Lung (tissue), 12 donors: ENCODE results near the gene LY6G6D. TPM values are rescaled to one million over a fixed set of nuclear protein-coding genes. Genes with fewer than 3 reads are reported as not detected.

ENCODE experiments used
- ATAC-seq: fragments of 200-7000 bp; cut with Tn5 transposase; one replicate; pipeline ENCODE4 v1.9.1; 2020; ENCODE audit warnings: moderate number of reproducible peaks; ENCODE audit not compliant: insufficient read depth, low FRiP score
- DNase-seq, 3 donors: peaks; one replicate each; pipeline ENCODE4 v3.0.0-alpha.2; 2013 to 2017
- H3K27ac ChIP-seq, 2 donors: one replicate each; pipeline ENCODE4 v1.5.1; 2013; ENCODE audit warnings: mild to moderate bottlenecking in 2 of 2, moderate library complexity in 2 of 2, control low read depth in 1 of 2, inconsistent platforms in 1 of 2, low read depth in 1 of 2, low read length in 1 of 2
- H3K27me3 ChIP-seq, 3 donors: one replicate each; pipeline ENCODE4 v1.5.1; 2013; ENCODE audit warnings: low read length in 2 of 3; ENCODE audit not compliant: control insufficient read depth in 3 of 3, insufficient read depth in 3 of 3
- H3K36me3 ChIP-seq, 4 donors: one replicate each; pipeline ENCODE4 v1.5.1; 2013; ENCODE audit warnings: low read length in 4 of 4, mild to moderate bottlenecking in 1 of 4, moderate library complexity in 1 of 4; ENCODE audit not compliant: control insufficient read depth in 4 of 4, insufficient read depth in 4 of 4
- H3K4me1 ChIP-seq, 5 donors: one replicate each; pipeline ENCODE4 v1.5.1; 2013; ENCODE audit warnings: low read length in 5 of 5, mild to moderate bottlenecking in 2 of 5, moderate library complexity in 1 of 5; ENCODE audit not compliant: control insufficient read depth in 5 of 5, insufficient read depth in 5 of 5
- H3K4me3 ChIP-seq: one replicate; pipeline ENCODE4 v1.5.1; 2013; ENCODE audit warnings: mild to moderate bottlenecking, control low read depth, moderate library complexity
- H3K9ac ChIP-seq, 2 donors: one replicate each; pipeline ENCODE4 v1.5.1; 2013; ENCODE audit warnings: low read length in 2 of 2, control low read depth in 1 of 2; ENCODE audit not compliant: insufficient read depth in 1 of 2
- H3K9me3 ChIP-seq, 4 donors: one replicate each; pipeline ENCODE4 v1.5.1; 2013; ENCODE audit warnings: low read length in 3 of 4, mild to moderate bottlenecking in 1 of 4, moderate library complexity in 1 of 4; ENCODE audit not compliant: control insufficient read depth in 4 of 4, insufficient read depth in 3 of 4
- WGBS, 2 donors: extraction: QIAGEN DNeasy Blood & Tissue Kit; methylation state at CpG; one replicate each; pipeline ENCODE4 v1.1.7; 2013; 5-methylcytosine and 5-hydroxymethylcytosine counted together
- polyA plus RNA-seq, 2 donors: library from polyadenylated mRNA; stranded (reverse); fragments of 200-250 nt; gene quantifications; one replicate each; pipeline ENCODE4 v1.2.1, GENCODE V29; 2013
- total RNA-seq, 2 donors: library from RNA; depleted of rRNA in 1 of 2; stranded (reverse); fragments of >200 nt in 1 of 2; gene quantifications; one replicate each; pipeline ENCODE4 v1.2.1, GENCODE V29; 2014 to 2021
- TF ChIP-seq, protein P1 (sequence below): IDR thresholded peaks from 2 replicates; pipeline ENCODE4 v1.5.1; 2012; ENCODE audit warnings: mild to moderate bottlenecking; ENCODE audit errors: control extremely low read depth, extremely low read depth
- donor health status: control.
- donor health status: control.
- donor health status: Bipolar disorder and iron deficiency.
- donor health status: healthy.
- donor health status: DM: yes; HTN: yes; CAD: no.

Gene LY6G6D
- total and polyA plus RNA-seq, 4 donors = not detected

DNA sequence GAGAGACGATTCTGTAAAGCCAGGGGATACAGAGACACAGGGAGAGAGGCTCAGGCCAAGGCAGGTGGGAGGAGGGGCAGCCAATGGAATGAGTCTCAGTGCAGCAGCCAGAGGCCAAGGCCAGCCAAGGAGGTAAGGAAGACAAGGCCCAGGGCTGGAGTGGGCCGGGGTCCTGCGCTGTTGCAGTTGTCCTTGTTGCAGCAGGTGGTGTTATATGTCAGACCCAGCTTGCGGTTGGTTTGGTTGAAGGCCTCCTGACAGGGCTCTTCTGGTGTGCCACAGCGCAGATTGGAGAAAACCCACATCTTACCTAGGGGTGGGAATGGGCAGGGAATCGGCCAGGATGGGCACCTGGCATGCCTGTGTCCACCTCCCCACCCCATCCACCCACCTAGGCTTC, 3.9 kb downstream of the LY6G6D start:
- Histone ChIP-seq H3K9ac (no peak overlapping the region), H3K4me1 (peaks cover 0 to 25% (median 0%) of the 10 kb centered on the region in 5 donors), H3K9me3 (no peaks in the 10 kb centered on the region), H3K36me3 (no peaks in the 10 kb centered on the region), H3K4me3 (no peak overlapping the region), H3K27me3 (no peaks in the 10 kb centered on the region), H3K27ac (peak overlapping the region in 1 of 2 donors; percentile 23)
- TF ChIP-seq, protein P1, sequence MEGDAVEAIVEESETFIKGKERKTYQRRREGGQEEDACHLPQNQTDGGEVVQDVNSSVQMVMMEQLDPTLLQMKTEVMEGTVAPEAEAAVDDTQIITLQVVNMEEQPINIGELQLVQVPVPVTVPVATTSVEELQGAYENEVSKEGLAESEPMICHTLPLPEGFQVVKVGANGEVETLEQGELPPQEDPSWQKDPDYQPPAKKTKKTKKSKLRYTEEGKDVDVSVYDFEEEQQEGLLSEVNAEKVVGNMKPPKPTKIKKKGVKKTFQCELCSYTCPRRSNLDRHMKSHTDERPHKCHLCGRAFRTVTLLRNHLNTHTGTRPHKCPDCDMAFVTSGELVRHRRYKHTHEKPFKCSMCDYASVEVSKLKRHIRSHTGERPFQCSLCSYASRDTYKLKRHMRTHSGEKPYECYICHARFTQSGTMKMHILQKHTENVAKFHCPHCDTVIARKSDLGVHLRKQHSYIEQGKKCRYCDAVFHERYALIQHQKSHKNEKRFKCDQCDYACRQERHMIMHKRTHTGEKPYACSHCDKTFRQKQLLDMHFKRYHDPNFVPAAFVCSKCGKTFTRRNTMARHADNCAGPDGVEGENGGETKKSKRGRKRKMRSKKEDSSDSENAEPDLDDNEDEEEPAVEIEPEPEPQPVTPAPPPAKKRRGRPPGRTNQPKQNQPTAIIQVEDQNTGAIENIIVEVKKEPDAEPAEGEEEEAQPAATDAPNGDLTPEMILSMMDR = no peak
- ATAC-seq = no peak
- WGBS, 2 donors = 91% methylated on average over 6 of the region's 6 CpGs
- no peak for DNase-seq

GRCh38 chr6:31720196-31720770, 5.1 kb downstream of the LY6G6D start:
- no peak for ATAC-seq
- TF ChIP-seq, protein P1 = no peak
- H3K4me1 ChIP-seq = peaks cover 0 to 20% (median 0%) of the 10 kb centered on the region in 5 donors
- H3K36me3 ChIP-seq = no peaks in the 10 kb centered on the region
- H3K9me3 ChIP-seq = no peaks in the 10 kb centered on the region
- WGBS, 2 donors = 86 to 87% methylated on average over 5 of the region's 5 CpGs
- no peaks in the 10 kb centered on the region for H3K27me3 ChIP-seq
- DNase-seq = no peak
- no peak overlapping the region for H3K27ac ChIP-seq
- H3K4me3 ChIP-seq = no peak overlapping the region
- H3K9ac ChIP-seq = no peak overlapping the region

DNA sequence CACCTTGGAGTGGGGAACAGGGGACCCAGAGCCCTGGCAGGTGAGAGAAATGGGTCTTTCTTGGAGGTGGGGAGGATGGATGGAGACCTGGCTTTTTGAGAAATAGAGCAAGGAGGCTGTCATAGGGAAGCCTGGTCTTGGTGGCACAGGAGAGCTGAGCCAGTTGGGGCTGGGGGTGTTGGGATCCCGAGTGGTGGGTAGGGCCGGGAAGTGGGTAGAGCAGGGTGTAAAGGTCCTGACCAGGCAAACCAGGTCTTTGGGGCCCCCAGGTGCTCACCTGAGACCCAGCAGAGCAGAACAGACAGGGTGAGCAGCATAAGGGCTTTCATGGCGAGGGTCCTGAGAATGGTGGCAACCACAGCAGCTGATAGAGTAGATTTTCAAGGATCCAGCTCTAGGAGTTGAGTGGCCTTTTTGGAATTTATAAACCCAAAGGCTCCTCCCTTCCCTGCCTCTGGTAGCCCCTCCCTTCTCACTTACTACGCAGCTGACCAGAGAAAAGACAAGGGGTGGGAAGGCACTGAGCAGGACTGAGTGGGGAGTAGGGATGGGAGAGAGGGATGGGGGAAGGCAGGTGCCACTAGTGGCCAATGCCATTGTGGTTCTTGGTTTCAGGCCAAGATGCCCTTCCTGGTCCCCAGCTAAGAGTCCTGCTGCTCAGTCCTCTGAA, 6.3 kb downstream of the LY6G6D start, which contains the start of gene LY6G6C:
Gene LY6G6C, minus strand, starts transcription at position 396 of the 670 bp plus-strand sequence. Its CDS starts 67 bp downstream, at position 329.
- Histone ChIP-seq H3K4me1 (peaks cover 0 to 17% (median 0%) of the 10 kb centered on the region in 5 donors), H3K4me3 (no peak within 1 kb of the TSS), H3K27me3 (no peaks in the 10 kb centered on the region), H3K9me3 (no peaks in the 10 kb centered on the region), H3K27ac (no peak within 1 kb of the TSS), H3K9ac (no peak within 1 kb of the TSS), H3K36me3 (peaks cover 0 to 9% (median 6%) of the 10 kb centered on the region in 4 donors)
- WGBS, 2 donors = 93 to 94% methylated on average over 4 of the region's 4 CpGs
- TF ChIP-seq, protein P1 = no peak
- ATAC-seq (no peak), DNase-seq (no peak)
